ENCODE measurements around the gene TTC32.

GRCh38 chr2:19881221-19881907 lies 20.4 kb downstream of the TTC32 start:
- TF ChIP-seq, protein P1, sequence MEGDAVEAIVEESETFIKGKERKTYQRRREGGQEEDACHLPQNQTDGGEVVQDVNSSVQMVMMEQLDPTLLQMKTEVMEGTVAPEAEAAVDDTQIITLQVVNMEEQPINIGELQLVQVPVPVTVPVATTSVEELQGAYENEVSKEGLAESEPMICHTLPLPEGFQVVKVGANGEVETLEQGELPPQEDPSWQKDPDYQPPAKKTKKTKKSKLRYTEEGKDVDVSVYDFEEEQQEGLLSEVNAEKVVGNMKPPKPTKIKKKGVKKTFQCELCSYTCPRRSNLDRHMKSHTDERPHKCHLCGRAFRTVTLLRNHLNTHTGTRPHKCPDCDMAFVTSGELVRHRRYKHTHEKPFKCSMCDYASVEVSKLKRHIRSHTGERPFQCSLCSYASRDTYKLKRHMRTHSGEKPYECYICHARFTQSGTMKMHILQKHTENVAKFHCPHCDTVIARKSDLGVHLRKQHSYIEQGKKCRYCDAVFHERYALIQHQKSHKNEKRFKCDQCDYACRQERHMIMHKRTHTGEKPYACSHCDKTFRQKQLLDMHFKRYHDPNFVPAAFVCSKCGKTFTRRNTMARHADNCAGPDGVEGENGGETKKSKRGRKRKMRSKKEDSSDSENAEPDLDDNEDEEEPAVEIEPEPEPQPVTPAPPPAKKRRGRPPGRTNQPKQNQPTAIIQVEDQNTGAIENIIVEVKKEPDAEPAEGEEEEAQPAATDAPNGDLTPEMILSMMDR (IDR thresholded peaks at IDR 0.05), result no peak
- no peak for TF ChIP-seq POLR2A (IDR thresholded peaks at IDR 0.05)

All from lower leg skin (tissue), 3 donors.